Measurements from ENCODE around the gene MBNL1. TPM values are rescaled to one million over a fixed set of nuclear protein-coding genes. Genes with fewer than 3 reads are reported as not detected.

The MBNL1 gene
- polyA plus RNA-seq, 3 donors, result 190 to 204 (median 191) TPM

DNA sequence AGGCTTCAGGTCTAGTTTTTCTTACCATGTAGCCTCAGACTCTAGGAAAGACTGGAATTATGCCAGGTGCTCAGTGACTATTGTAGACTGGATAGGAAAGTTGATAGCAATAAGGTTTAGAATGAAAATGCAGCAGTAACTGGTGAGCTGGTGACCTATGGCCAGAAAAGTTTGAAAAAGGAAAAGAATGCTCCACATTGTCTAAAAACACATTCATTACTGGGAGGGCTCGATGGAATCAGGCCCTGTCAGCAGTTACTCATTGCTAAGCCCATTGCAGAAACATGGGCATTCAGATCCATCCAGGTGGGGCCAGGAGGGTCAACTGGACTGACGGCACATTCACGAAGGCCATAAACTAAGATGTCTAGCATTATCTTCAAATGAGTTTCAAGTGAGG, 8.7 kb upstream of the MBNL1 start:
- Histone ChIP-seq H3K9me3 (replicated peaks in 1 of 2; ENCODE audit: control insufficient read depth in 1 of 2, insufficient read depth in 1 of 2, low read length in 2 of 2) (no peaks in the 10 kb centered on the region), H3K9ac (ENCODE audit: insufficient read depth, low read length, poor library complexity, severe bottlenecking) (no peak overlapping the region), H3K4me2 (replicated peaks; ENCODE audit: extremely low read depth, low read length, poor library complexity, severe bottlenecking) (no peak overlapping the region), H3K4me1 (ENCODE audit: control insufficient read depth in 1 of 2, insufficient read depth in 2 of 2, low read length in 2 of 2) (peaks cover 63 to 79% of the 10 kb centered on the region in 2 donors), H3K27ac (ENCODE audit: low read depth in 1 of 2, low read length in 2 of 2) (peak overlapping the region in 1 of 2 donors; percentile 92), H2AFZ (ENCODE audit: insufficient read depth, low read depth, low read length, poor library complexity, severe bottlenecking) (no peak overlapping the region), H4K20me1 (ENCODE audit: insufficient read depth, low read length) (peaks cover 44% of the 10 kb centered on the region), H3K79me2 (ENCODE audit: insufficient read depth, low read length) (peaks cover 100% of the 10 kb centered on the region), H3K27me3 (ENCODE audit: control insufficient read depth in 2 of 2, insufficient read depth in 2 of 2, low read length in 2 of 2) (no peaks in the 10 kb centered on the region), H3K36me3 (replicated peaks in 1 of 2; ENCODE audit: control insufficient read depth in 1 of 2, insufficient read depth in 2 of 2, low read length in 2 of 2) (peaks cover 0 to 12% of the 10 kb centered on the region in 2 donors), H3K4me3 (replicated peaks in 1 of 3; ENCODE audit: low read depth in 2 of 3, low read length in 3 of 3) (no peak overlapping the region)
- intact Hi-C loops (cut with micrococcal nuclease), result no loop called here
- Mint-ChIP-seq H3K4me1 (peaks cover 79% of the 10 kb centered on the region), H3K27ac (peak overlapping the region; percentile 72 to 92 (median 84)), H3K27me3 (ENCODE audit: low read depth in 3 of 3) (no peaks in the 10 kb centered on the region), H3K4me3 (no peak overlapping the region), H3K9me3 (no peaks in the 10 kb centered on the region), H3K36me3 (peaks cover 21 to 35% of the 10 kb centered on the region in 2 donors)
- WGBS (ENCODE audit: insufficient coverage), result 90% methylated on average over 3 of the region's 3 CpGs
- TF ChIP-seq, protein P1, sequence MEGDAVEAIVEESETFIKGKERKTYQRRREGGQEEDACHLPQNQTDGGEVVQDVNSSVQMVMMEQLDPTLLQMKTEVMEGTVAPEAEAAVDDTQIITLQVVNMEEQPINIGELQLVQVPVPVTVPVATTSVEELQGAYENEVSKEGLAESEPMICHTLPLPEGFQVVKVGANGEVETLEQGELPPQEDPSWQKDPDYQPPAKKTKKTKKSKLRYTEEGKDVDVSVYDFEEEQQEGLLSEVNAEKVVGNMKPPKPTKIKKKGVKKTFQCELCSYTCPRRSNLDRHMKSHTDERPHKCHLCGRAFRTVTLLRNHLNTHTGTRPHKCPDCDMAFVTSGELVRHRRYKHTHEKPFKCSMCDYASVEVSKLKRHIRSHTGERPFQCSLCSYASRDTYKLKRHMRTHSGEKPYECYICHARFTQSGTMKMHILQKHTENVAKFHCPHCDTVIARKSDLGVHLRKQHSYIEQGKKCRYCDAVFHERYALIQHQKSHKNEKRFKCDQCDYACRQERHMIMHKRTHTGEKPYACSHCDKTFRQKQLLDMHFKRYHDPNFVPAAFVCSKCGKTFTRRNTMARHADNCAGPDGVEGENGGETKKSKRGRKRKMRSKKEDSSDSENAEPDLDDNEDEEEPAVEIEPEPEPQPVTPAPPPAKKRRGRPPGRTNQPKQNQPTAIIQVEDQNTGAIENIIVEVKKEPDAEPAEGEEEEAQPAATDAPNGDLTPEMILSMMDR (IDR thresholded peaks at IDR 0.05), result no peak
- DNase-seq, result no peak

DNA sequence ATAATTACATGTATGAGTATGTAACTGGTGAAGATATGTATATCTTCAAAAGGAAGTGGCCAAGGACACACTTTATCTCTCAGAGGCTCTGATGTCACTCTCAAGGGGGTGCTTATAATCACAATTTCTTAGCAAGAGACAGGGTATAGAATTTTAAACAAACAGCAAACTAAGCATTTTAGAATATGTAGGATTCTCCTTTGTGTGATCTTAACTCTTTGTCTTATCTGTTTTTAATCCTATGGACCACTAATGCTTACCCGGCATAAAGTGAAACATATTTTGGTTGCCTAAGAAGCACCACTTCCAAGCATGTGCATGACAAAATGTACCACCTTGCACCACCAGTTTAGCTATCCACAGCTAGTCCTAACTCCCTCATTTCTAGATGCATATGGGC, 8.2 kb upstream of the MBNL1 start:
- TF ChIP-seq, protein P1 (IDR thresholded peaks at IDR 0.05), result no peak

More for the DNA sequence above, 8.2 kb upstream of the MBNL1 start:
- Histone ChIP-seq H4K20me1 (ENCODE audit: insufficient read depth, low read length) (peaks cover 45% of the 10 kb centered on the region), H3K9ac (ENCODE audit: insufficient read depth, low read length, poor library complexity, severe bottlenecking) (no peak overlapping the region), H3K27me3 (ENCODE audit: control insufficient read depth in 2 of 2, insufficient read depth in 2 of 2, low read length in 2 of 2) (no peaks in the 10 kb centered on the region), H3K27ac (ENCODE audit: low read depth in 1 of 2, low read length in 2 of 2) (peak overlapping the region in 1 of 2 donors; percentile 92), H3K4me2 (replicated peaks; ENCODE audit: extremely low read depth, low read length, poor library complexity, severe bottlenecking) (no peak overlapping the region), H2AFZ (ENCODE audit: insufficient read depth, low read depth, low read length, poor library complexity, severe bottlenecking) (no peak overlapping the region), H3K9me3 (replicated peaks in 1 of 2; ENCODE audit: control insufficient read depth in 1 of 2, insufficient read depth in 1 of 2, low read length in 2 of 2) (no peaks in the 10 kb centered on the region), H3K36me3 (replicated peaks in 1 of 2; ENCODE audit: control insufficient read depth in 1 of 2, insufficient read depth in 2 of 2, low read length in 2 of 2) (peaks cover 0 to 12% of the 10 kb centered on the region in 2 donors), H3K79me2 (ENCODE audit: insufficient read depth, low read length) (peaks cover 100% of the 10 kb centered on the region), H3K4me3 (replicated peaks in 1 of 3; ENCODE audit: low read depth in 2 of 3, low read length in 3 of 3) (no peak overlapping the region), H3K4me1 (ENCODE audit: control insufficient read depth in 1 of 2, insufficient read depth in 2 of 2, low read length in 2 of 2) (peaks cover 63 to 81% of the 10 kb centered on the region in 2 donors)
- no peaks in the 10 kb centered on the region for H3K27me3 Mint-ChIP-seq (ENCODE audit: low read depth in 3 of 3)
- peaks cover 21 to 32% of the 10 kb centered on the region in 2 donors for H3K36me3 Mint-ChIP-seq
- H3K4me1 Mint-ChIP-seq, result peaks cover 81% of the 10 kb centered on the region
- H3K27ac Mint-ChIP-seq, result peak overlapping the region in 6 of 7 donors; percentile 39 to 92 (median 80)
- intact Hi-C loops (cut with micrococcal nuclease), result no loop called here
- no CpG with 5 or more reads among the region's 1 CpG for WGBS (ENCODE audit: insufficient coverage)
- no peak for DNase-seq
- H3K9me3 Mint-ChIP-seq, result no peaks in the 10 kb centered on the region
- no peak overlapping the region for H3K4me3 Mint-ChIP-seq
